Activated CD8-positive, alpha-beta memory T cell treated with anti-CD3 and anti-CD28 coated beads for 36 hours (primary cell): ENCODE results near the gene HSPB6. TPM values are rescaled to one million over a fixed set of nuclear protein-coding genes. Genes with fewer than 3 reads are reported as not detected.

ENCODE experiments used
- CTCF ChIA-PET: fragments of 350-600 bp; sonication (Branson Sonifier 250); formaldehyde crosslinking; loops from one replicate; lab custom pipeline; 2021; ENCODE audit warnings: antibody characterized with exemption; lab: Charles Lee
- POLR2A ChIA-PET: fragments of 350-600 bp; sonication (Branson Sonifier 250); formaldehyde crosslinking; loops from one replicate; lab custom pipeline; 2021; ENCODE audit warnings: antibody characterized with exemption; lab: Charles Lee
- total RNA-seq, 2 experiments: library from RNA; stranded (reverse); gene quantifications; one replicate each; pipeline ENCODE4 v1.2.3, GENCODE V29; 2021

Gene HSPB6
- total RNA-seq, 2 experiments from 2014 or later: 0.21 TPM; not detected in 1

DNA sequence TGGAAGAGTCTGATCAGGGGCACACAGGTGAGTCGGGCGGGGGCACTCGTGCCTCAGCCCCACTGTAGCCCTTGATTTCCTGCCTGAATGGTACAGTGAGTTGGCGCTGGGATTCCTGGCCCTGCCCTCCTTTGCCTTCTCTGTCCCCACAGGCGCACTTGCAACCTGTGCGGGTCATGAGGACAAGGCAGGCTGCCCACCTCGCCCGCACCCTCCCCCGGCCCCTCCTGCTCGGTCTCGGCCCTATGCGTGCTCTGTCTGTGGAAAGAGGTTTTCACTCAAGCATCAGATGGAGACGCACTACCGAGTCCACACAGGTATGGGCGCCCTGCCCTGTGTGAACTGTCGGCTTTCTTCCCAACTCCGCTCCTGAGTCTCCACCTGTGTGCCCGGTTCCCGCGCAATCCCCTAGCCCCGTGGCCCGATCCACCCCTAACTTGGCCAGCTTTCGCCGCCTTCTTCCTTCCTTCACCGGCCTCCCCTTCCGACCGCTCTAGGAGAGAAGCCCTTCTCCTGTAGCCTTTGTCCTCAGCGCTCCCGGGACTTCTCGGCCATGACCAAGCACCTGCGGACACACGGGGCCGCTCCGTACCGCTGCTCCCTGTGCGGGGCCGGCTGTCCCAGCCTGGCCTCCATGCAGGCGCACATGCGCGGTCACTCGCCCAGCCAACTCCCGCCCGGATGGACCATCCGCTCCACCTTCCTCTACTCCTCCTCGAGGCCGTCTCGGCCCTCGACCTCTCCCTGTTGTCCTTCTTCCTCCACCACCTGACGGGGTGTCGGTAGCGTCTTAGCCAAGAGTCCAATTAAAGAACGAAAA, 40.6 kb downstream of the HSPB6 start:
- ChIA-PET POLR2A (interaction anchor here (0.7 to 6.2 kb wide), 2 partner anchors 14 to 29 kb away, joined by 8 to 56 read pairs; no protein-coding TSS in a partner anchor), CTCF (interaction anchor here (0.6 to 6.6 kb wide), 8 partner anchors 11 to 167 kb away, joined by 3 to 67 read pairs (median 4); partner anchors contain the start of gene ZBTB32)

GRCh38 chr19:35715355-35715809, 41.4 kb downstream of the HSPB6 start:
- CTCF ChIA-PET: interaction anchor here (0.9 to 6.6 kb wide), 6 partner anchors 10 to 104 kb away, joined by 3 to 67 read pairs (median 4); partner anchors contain the start of gene ZBTB32
- POLR2A ChIA-PET: interaction anchor here (0.7 to 6.2 kb wide), 2 partner anchors 13 to 29 kb away, joined by 8 to 56 read pairs; no protein-coding TSS in a partner anchor

GRCh38 chr19:35714601-35715354, 42.1 kb downstream of the HSPB6 start:
- POLR2A ChIA-PET: interaction anchor here (2.3 to 6.2 kb wide), 3 partner anchors 12 to 30 kb away, joined by 17 to 56 read pairs (median 26); partner anchors contain the start of genes PSENEN and U2AF1L4

DNA sequence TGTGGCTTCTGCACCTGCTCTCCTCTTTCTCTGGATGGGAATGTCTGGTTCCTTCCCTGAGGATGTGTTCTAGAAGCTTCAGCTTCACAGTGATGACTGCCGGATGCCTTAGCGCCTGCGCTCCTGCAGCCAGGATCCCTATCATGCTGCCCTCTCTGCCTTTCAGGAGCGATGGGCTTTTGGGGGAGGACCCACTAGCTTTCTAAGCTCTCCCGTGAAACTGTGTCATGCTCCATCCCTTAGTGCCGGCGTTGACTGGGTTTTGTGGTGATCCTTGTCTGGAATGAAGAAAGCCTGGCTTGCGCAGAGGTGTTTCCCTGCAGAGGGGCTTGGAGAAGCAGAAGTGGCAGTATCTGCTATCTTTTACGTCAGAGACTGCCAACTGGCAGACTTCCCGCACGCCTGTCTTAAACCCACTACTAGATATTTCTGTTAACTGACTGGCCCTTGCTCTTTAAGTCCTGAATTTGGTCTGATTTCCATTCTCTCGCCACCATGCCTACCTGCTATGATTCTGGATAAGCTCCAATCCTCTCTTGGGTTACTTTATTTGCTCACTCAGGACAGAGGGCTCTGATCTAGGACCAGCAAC, 42.8 kb downstream of the HSPB6 start:
- ChIA-PET POLR2A (interaction anchor here (0.8 to 6.2 kb wide), 5 partner anchors 8 to 31 kb away, joined by 3 to 56 read pairs (median 17); partner anchors contain the start of genes PSENEN and U2AF1L4), CTCF (interaction anchor here (1.9 to 6.6 kb wide), 4 partner anchors 14 to 27 kb away, joined by 9 to 67 read pairs (median 22); partner anchors contain the start of gene ZBTB32)

More at GRCh38 chr19:35714601-35715354, 42.1 kb downstream of the HSPB6 start:
- CTCF ChIA-PET: interaction anchor here (1.0 to 6.6 kb wide), 6 partner anchors 15 to 105 kb away, joined by 4 to 67 read pairs (median 10); partner anchors contain the start of gene ZBTB32

- ChIA-PET CTCF (interaction anchor here (1.1 to 6.6 kb wide), 6 partner anchors 13 to 192 kb away, joined by 3 to 67 read pairs (median 10); partner anchors contain the start of genes IGFLR1, LIN37 and ZBTB32), POLR2A (interaction anchor here (0.8 to 6.2 kb wide), 6 partner anchors 8 to 366 kb away, joined by 3 to 56 read pairs (median 14); partner anchors contain the start of genes PSENEN and U2AF1L4)
These were observed 43.4 kb downstream of the HSPB6 start for GRCh38 chr19:35713506-35713850.

- POLR2A ChIA-PET: interaction anchor here (0.6 to 6.2 kb wide), 9 partner anchors 9 to 366 kb away, joined by 3 to 56 read pairs (median 8); partner anchors contain the start of genes IGFLR1, PSENEN and U2AF1L4
- CTCF ChIA-PET: interaction anchor here (1.1 to 6.6 kb wide), 7 partner anchors 13 to 193 kb away, joined by 3 to 67 read pairs (median 9); partner anchors contain the start of genes IGFLR1, LIN37 and ZBTB32
These were observed 44.0 kb downstream of the HSPB6 start for GRCh38 chr19:35712567-35713505.

DNA sequence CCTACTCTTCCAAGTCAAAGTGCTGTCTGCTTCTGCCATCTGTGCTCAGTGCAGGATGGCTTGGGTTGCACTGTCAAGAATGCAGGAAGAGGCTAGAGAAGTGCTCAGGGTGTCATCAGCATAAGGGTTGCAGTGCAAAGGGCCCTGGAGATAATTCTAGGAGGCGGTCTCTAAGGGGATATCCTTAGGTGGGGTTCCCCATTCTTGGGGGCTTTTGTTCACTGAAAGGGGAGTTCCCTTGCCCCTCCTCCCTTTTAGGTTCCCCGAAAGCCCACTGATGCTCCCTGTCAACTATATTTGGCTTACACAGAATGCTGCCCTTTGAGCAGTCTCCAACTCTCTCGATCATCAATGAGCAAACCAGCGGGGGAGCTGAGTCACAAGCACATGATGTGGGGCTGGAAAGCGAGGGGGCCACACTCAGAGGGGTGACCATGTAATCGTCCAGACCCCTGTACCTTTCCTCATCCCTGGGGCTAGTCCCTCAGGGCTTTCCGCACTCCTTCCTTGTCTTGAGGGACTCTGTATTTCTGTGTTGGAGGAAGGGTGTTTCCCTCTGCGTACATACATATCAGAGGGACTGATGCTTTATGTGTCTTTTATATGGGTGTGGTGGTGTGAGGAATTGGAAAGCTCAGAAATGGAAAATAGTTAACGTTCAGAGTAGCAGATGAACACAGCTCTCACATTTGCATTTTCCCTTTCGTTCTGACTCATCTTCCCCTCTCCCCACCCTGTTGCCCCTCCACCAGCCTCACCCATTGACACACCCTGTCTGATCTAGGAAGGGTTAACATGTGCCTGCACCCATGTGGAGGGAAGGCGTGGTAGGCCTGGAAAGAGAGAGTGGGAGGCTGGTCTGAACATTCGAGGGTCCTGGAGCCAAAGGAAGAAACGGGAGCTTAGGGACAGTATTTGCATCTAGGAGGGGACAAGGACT, 45.8 kb downstream of the HSPB6 start:
- ChIA-PET POLR2A (interaction anchor here (0.8 to 6.2 kb wide), 9 partner anchors 8 to 159 kb away, joined by 3 to 56 read pairs (median 4); partner anchors contain the start of genes IGFLR1, LIN37, PSENEN and U2AF1L4), CTCF (interaction anchor here (0.7 to 6.6 kb wide), 7 partner anchors 11 to 364 kb away, joined by 3 to 67 read pairs (median 3); partner anchors contain the start of genes LIN37 and ZBTB32)

- POLR2A ChIA-PET: no interaction called here
- CTCF ChIA-PET: interaction anchor here (0.5 to 1.4 kb wide), 2 partner anchors 10 to 14 kb away, joined by 4 read pairs; no protein-coding TSS in a partner anchor
These were observed 48.4 kb downstream of the HSPB6 start for GRCh38 chr19:35708391-35708790.

Other genes starting within 250 kb of the HSPB6 start
- gene DMKN, start 243.4 kb downstream of the HSPB6 start, total RNA-seq: 1 to 10 TPM in 1 of 2 experiments, under 1 TPM in 1; 0.65 to 2.0 TPM
- gene SBSN, start 228.7 kb downstream of the HSPB6 start, total RNA-seq: not detected
- gene GAPDHS, start 223.6 kb downstream of the HSPB6 start, total RNA-seq: not detected
- 100 to 1,000 TPM; 106 to 110 TPM for gene TMEM147, start 211.4 kb downstream of the HSPB6 start, total RNA-seq
- not detected for gene ATP4A, start 193.4 kb downstream of the HSPB6 start, total RNA-seq
- not detected for gene PMIS2, start 170.9 kb downstream of the HSPB6 start, total RNA-seq
- gene HAUS5, start 144.3 kb downstream of the HSPB6 start, total RNA-seq: 10 to 100 TPM; 38.8 to 40.9 TPM
- 100 to 1,000 TPM; 102 to 104 TPM for gene RBM42, start 128.0 kb downstream of the HSPB6 start, total RNA-seq
- 1 to 10 TPM; 2.0 to 2.1 TPM for gene ETV2, start 115.3 kb downstream of the HSPB6 start, total RNA-seq
- gene COX6B1, start 108.7 kb downstream of the HSPB6 start, total RNA-seq: 100 to 1,000 TPM; 426 to 431 TPM
- under 1 TPM; 0.23 to 0.38 TPM for gene UPK1A, start 90.5 kb downstream of the HSPB6 start, total RNA-seq
- gene ZBTB32, start 52.5 kb downstream of the HSPB6 start, total RNA-seq: 100 to 1,000 TPM; 278 to 282 TPM
- 10 to 100 TPM; 52.0 to 53.1 TPM for gene KMT2B, start 39.0 kb downstream of the HSPB6 start, total RNA-seq
- 10 to 100 TPM; 82.6 to 85.6 TPM for gene IGFLR1, start 14.6 kb downstream of the HSPB6 start, total RNA-seq
- gene U2AF1L4, start 11.6 kb downstream of the HSPB6 start, total RNA-seq: 10 to 100 TPM; 24.9 to 26.6 TPM
- 10 to 100 TPM; 50.8 to 53.4 TPM for gene PSENEN, start 11.4 kb downstream of the HSPB6 start, total RNA-seq
- 10 to 100 TPM in 1 of 2 experiments, 1 to 10 TPM in 1; 7.3 to 10.5 TPM for gene LIN37, start 8.5 kb downstream of the HSPB6 start, total RNA-seq
- 10 to 100 TPM; 33.7 to 37.0 TPM for gene PROSER3, start 1.1 kb upstream of the HSPB6 start, total RNA-seq
- 10 to 100 TPM; 12.0 to 16.5 TPM for gene ARHGAP33, start 18.5 kb upstream of the HSPB6 start, total RNA-seq
- gene PRODH2, start 55.8 kb upstream of the HSPB6 start, total RNA-seq: not detected
- gene NPHS1, start 95.5 kb upstream of the HSPB6 start, total RNA-seq: not detected
- gene KIRREL2, start 99.9 kb upstream of the HSPB6 start, total RNA-seq: 1 to 10 TPM; 1.0 TPM
- gene APLP1, start 111.5 kb upstream of the HSPB6 start, total RNA-seq: 1 to 10 TPM in 1 of 2 experiments, under 1 TPM in 1; 0.61 to 1.7 TPM
- 10 to 100 TPM; 80.2 to 85.9 TPM for gene NFKBID, start 143.5 kb upstream of the HSPB6 start, total RNA-seq
- 10 to 100 TPM; 63.0 to 66.2 TPM for gene HCST, start 145.5 kb upstream of the HSPB6 start, total RNA-seq
- not detected for gene TYROBP, start 151.3 kb upstream of the HSPB6 start, total RNA-seq
- 10 to 100 TPM; 11.8 TPM for gene LRFN3, start 179.3 kb upstream of the HSPB6 start, total RNA-seq
- 10 to 100 TPM; 22.6 to 26.0 TPM for gene SDHAF1, start 238.2 kb upstream of the HSPB6 start, total RNA-seq